HG02852 (cell line): ENCODE results near the gene NR1H3.
"Not testable (repeated sequence)": the region's sequence is repeated elsewhere in the genome, so short reads cannot be mapped to it uniquely, and the experiment has no call there.

Experiments used
- ATAC-seq: cut with Tn5 transposase; IDR thresholded peaks from one replicate; pipeline ENCODE4 v1.9.1; 2021; ENCODE audit warnings: mild to moderate bottlenecking, moderate library complexity; ENCODE audit not compliant: unreplicated experiment

Gene NR1H3

DNA sequence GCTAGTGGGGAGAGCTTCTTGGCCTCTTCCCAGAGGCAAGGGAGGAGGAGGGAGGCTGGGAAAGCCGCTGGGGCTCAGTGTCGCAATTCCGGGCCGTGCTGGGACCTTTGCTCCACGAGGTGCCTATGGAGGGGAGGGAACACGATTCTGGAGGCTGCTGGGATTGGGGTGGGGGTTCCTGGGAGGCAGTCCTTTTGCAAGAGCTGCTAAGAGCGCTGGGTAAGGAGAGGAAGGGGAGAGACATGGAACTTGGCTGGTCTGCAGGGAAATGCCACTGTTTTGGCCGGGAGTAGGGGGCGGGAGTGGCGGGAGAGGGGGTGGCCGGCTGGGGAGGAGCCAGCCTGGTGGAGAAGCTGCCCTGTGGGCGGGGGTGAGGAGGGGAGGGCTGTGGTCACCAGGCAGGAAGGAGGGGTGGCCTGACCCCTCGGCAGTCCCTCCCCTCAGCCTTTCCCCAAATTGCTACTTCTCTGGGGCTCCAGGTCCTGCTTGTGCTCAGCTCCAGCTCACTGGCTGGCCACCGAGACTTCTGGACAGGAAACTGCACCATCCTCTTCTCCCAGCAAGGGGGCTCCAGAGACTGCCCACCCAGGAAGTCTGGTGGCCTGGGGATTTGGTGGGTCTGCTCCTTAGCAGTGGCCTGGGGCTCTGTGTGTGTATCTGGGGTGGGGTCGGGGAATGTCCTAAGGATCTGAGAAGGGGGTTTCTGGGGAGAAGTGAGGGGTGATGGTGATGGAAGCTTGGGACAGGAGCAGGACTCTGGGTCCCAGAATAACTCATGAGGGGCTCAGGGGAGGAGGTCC, at the start of gene NR1H3:
Gene NR1H3, plus strand, starts transcription at position 480 of the 800 bp plus-strand sequence. CDS start 1,221 bp downstream, outside the sequence.
- no peak for ATAC-seq

DNA sequence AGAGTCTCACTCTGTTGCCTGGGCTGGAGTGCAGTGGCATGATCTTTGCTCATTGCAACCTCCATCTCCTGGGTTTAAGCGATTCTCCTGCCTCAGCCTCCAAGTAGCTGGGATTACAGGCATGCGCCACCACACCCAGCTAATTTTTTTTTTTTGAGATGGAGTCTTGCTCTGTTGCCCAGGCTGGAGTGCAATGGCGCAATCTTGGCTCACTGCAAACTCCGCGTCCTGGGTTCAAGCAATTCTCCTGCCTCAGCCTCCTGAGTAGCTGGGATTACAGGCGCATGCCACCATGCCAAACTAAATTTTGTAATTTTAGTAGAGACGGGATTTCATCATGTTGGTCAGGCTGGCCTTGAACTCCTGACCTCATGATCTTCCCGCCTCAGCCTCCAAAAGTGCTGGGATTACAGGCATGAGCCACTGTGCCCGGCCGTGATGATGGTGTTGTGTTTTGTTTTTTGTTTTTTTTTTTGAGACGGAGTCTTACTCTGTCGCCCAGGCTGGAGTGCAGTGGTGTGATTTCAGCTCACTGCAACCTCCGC, 49.7 kb upstream of the NR1H3 start:
- not testable (repeated sequence) for ATAC-seq

DNA sequence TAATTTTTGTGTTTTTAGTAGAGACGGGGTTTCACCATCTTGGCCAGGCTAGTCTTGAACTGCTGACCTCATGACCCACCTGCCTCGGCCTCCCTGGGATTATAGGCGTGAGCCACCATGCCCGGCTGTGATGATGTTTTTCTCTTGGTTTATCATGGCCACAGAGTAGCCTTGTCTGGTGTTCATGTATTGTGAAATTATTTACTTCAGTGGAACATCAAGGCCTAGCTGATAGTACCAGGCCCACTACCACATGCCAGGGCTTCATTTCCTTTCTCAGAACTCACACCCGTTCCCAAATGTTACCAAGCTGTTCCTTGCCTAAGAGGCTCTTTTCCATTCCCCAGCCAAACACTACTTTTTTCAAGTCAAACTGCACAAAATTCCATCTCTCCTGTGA, 49.2 kb upstream of the NR1H3 start:
- ATAC-seq = no peak

DNA sequence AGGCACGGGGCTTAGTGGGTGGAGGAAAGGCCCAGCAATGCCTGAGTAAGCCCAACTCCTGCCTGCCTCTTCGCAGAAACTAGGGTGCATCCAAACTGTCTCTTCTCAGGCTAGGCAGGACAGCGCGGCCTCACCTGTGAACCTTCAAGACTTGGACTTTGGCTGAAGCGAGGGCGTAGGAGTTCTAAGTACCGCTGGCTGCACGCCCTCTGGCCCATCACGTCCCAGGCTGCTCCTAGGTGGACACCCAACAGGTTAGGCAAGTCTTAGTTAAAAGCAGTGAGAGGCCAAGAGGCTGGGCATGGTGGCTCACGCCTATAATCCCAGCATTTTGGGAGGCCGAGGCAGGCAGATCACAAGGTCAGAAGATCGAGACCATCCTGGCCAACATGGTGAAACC, 44.9 kb upstream of the NR1H3 start:
- no peak for ATAC-seq

DNA sequence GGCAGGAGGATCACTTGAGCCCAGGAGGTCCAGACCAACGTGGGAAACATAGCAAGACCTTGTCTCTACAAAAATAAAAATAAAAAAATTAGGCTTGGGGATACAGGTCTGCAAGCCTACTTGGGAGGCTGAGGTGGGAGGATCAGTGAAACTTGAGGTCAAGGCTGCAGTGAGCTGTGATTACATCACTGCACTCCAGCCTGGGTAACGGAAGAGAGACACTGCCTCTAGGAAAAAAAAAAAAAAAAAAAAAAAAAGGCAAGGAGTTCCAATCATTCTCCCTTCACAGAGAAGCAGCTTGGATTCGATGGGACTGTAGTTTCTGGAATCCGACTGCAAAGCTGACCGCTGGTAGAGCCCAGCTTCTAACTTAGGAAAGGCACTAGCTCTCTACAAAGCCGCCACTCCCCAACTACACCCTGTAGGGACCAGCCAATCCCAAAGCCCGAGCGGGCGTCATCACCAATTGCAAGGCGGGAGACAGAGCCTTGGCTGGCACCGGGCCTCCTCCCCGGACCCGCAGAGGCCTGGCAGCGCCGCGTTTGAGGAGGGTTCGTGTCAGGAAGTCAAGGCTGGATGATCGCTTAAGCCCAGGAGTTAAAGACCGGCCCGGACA, 43.7 kb upstream of the NR1H3 start:
- peak; percentile 52 for ATAC-seq

DNA sequence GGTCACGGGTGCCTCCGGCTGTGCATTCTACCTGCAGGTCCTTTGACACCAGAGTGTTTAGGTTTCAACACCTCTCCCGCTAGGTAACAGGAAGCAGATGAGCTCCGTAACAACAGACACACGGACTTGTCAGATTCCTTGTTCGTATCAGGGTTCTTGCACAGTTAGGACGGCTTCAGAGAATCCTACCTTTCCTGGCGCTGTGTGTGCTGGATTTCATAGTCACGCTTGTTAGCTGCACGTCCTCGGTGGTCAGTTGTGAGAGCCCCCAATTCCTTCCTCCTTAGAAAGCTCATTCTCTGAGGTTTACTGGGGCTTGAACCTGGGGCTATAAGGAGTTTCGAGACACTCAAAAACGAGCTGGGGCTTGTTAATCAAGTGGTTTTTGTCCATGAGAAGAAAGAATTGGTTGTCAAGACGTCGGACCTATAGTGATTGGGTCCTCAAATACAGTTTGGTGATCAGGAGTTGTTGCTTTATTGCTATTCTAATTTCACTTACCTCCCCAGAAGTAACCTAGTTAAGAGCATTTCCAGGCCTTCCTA, 42.4 kb upstream of the NR1H3 start:
- ATAC-seq = no peak

DNA sequence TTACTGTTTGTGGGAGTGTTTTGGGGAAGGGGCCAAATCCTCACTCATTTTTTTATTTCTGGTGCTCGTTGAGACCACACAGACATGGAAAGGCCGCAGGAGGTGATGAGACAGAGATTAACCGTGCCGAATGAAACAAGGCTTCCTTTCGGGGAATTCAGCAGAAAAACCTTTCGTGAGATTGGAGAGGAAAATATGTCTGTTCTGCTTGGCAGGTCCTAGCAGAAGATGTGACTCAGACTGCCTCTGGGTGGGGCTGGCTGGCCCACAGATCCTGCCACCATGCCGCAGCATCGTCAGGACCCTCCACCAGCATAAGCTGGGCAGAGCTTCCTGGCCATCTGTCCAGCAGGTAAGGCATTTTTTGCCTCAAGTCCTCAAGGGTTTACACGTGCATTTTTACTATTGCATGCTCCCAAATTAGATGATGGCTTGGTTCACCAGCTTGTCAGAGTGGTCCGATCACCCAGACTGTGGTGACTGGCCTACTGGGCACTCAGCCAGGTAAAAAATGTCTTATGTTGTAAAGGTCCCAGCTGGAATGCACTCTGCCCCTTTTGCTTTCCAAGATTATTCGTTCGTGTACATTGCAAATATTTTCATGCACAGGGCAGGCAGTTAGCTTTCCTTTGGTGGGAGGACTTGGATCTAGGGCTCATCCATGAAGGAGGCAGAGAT, 41.5 kb upstream of the NR1H3 start:
- ATAC-seq = no peak

DNA sequence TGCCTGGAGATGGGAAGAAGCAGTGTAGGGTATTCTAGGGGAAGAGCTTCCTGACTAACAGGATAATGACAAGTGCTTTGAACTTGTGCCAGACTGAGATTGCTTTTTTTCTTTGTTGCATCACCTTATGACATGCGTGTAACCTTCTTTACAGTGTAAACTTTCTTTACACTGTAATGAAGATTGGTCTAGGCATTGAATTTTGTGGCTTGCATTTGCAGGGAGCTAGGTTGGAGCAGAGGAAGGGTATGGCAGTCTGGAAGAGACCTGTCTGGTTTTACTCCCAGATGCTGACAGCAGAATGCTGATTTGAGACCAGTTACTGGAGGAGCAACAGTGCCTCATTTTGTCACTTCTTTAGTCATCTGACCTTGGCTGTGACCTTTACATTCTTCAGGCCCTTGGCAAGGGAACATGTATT, 37.4 kb upstream of the NR1H3 start:
- ATAC-seq = no peak

DNA sequence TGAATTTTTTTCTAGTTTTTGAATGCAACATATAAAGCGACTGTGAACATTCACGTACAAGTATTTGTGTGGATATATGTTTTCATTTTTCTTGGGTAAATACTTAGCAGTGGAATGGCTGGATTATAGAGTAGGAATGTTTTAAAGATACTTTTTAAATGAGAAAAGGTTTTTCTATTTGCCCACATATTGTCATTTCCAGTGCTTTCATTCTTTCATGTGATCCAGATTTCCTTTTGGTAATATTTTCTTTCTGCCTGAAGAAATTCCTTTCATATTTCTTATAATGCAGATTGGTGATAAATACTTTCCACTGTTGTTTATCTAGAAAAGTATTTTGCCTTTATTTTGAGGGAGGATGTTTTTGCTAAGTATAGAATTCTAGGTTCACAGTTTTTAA, 35.1 kb upstream of the NR1H3 start:
- no peak for ATAC-seq

DNA sequence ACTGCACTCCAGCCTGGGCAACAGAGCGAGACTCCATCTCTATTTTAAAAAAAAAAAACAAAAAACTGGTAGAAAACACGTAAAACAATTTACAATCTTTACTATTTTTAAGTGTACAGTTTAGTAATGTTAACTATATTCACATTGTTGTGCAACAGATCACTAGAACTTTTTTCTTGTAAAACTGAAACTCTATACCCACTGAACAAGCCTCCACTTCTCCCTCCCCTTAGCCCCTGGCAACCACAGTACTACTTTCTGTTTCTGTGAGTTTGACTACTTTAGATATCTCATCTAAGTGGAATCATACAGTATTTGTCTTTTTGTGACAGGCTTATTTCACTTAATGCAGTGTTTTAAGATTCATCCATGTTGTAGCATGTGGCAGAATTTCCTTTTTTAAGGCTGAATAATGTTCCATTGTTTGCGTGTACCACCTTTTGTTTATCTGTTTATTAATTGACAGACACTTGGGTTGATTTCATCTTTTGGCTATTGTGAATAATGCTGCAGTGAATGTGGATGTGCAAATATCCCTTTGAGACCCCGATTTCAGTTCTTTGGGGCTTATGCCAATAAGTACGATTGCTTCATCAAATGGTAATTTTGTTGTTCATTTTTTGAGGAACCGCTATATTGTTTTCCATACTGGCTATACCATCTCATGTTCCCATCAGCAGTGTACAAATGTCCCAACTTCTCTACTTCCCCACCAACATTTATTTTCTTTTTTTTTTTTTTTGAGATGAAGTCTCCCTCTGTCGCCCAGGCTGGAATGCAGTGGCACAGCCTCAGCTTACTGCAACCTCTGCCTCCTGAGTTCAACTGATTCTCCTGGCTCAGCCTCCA, 32.0 kb upstream of the NR1H3 start:
- peak; percentile 91 for ATAC-seq

DNA sequence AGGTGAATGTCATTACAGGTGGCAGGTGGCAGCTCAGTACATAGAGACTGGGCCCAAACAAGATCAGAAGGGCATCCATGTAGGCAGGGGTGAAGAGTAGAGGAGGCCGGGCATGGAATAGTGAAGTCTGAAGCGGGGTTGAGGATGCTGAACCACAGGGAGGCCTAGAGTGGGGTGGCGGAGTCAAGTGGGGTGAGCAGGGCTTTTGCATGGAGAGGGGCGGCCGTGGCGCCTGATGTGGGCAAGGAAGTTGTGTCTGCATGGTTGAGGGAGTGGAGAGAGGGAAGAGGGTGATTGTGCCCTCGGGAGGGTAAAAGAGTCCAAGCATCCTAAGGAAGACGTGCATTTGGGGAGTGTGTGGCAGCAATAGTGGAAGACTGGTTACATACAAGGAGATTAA, 28.6 kb upstream of the NR1H3 start:
- no peak for ATAC-seq

DNA sequence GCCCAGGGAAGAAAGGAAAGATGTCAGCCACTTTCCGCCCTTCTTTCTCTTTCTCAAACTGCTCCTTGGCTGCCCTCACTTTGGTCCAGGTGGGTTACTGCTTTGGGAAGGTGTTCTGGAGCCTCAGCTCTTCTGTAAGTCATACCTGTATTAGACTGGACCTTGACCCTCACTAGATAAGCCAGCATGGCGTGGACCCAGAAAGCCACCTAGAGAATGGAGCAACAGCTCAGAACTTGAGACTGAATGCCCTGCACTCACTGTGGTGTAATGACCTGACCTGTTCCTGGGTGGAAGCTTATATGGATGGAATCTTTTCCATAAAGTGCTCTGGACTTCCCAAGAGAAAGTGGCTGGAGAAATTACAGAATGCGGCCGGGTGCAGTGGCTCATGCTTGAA, 24.7 kb upstream of the NR1H3 start:
- no peak for ATAC-seq

DNA sequence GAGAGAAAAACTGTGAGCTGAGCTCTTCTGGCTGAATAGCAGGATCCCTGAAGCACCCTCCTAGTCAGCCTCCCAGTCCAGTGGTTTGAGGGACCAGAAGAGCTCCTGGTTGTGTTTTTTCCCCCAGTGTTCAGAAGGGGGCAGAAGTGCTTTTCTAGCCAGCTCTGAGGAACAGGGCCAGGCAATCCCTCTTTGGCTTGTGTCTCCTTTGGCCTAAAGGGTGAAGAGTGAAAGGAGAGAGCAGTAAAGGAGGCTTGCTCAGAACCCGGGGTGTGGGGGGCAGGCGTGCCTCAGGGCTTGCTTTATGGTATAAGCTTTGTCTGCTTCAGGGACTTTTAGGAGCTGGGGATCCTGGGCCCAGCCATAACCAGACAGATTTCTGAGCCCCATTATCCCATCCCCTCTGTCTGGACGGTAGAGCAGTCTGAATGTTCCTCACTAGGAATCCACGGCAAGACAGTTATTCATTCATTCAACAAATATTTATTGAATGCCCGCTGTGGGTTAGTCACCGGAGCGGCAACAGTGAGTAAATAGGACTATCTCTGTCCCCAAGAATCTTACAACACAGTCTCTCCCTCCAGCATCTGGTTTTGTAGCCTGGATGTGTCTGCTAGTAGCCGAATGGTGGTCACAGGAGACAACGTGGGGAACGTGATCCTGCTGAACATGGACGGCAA, 23.7 kb upstream of the NR1H3 start:
- no peak for ATAC-seq

DNA sequence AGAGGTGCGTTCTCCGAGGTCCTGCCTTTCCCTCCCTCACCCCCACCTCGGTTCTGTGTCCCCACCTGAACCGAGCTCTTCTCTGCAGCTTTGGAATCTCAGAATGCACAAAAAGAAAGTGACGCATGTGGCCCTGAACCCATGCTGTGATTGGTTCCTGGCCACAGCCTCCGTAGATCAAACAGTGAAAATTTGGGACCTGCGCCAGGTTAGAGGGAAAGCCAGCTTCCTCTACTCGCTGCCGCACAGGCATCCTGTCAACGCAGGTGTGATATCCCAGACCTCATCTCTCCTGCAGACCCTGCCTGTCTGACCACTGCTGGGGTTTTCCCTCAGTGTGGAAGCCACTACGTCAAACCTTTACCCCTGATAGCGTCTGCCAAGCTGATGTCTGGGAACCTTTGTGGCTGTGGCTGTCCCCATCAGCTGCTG, 23.1 kb upstream of the NR1H3 start:
- ATAC-seq = no peak

DNA sequence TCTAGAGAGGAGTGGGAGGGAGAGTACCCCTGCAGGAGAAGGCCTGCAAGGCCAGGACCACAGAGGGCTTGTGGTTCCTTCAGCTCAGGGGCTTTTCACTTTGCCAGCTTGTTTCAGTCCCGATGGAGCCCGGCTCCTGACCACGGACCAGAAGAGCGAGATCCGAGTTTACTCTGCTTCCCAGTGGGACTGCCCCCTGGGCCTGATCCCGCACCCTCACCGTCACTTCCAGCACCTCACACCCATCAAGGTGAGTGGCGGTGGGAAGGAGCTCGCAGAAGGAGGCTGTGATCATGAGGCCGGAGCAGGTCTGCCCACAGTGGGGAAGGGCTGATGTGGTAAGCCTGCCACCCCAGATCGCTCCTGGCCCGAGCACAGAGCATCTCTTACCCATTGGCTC, 22.6 kb upstream of the NR1H3 start:
- no peak for ATAC-seq

DNA sequence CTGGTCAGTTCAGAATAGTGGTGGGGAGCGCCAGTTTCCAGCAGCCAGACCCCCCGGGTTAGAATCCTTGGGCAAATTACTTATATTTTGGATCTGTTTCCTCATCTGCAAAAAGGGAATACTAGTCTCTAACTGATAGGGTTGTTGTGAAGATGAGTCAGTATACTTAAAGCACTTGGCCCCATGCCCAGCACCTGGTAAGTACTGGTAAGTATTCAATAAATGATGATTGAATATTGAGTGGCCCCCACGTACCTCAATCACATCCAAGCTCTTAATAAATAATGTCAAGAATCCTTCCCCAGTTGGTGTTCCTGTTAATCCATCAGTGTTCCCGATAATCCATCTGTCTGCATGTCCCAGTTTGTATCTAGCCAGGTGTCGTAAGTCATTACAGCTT, 21.3 kb upstream of the NR1H3 start:
- ATAC-seq = no peak

DNA sequence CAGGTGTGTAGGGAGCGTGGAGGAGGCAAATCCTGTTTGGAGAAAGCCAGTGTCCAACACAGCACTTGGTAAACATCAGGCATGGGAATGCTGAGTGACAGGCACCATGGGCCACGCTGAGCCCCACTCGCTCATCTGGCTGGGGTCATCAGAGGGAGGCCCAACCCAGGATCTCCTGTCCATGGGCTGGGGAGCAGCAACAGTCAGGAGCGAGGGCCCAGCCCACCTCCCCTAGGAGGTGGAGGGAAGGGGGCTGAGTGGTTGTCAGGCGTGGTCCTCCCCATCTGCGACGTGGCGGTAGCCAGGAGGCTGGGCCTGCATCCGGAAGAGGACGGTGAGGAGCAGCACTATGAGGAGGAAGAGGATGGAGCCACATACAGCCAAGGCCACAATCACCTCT, 17.9 kb upstream of the NR1H3 start:
- ATAC-seq = no peak

DNA sequence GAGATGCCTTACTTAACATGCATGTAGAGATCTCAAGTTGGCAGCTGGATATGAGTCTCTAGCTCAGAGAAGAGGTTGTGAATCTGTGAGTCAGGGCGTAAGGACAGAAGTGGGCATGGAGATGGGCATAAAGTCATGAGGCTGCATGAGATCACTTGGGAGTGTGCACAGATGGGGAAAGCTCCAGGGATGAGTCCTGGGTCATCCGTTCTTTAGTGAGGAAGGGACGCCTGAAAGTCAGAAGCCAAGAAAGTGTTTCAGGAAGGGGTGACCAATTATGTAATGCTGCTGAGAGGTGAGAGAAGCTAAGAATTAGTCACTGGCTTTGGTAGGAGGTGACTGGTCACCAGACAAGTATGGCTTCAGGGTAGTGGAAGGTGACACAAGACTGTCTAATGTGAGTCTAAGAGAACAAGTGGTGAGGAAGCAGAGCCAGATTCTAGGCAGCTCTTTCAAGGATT, 15.9 kb upstream of the NR1H3 start:
- no peak for ATAC-seq

DNA sequence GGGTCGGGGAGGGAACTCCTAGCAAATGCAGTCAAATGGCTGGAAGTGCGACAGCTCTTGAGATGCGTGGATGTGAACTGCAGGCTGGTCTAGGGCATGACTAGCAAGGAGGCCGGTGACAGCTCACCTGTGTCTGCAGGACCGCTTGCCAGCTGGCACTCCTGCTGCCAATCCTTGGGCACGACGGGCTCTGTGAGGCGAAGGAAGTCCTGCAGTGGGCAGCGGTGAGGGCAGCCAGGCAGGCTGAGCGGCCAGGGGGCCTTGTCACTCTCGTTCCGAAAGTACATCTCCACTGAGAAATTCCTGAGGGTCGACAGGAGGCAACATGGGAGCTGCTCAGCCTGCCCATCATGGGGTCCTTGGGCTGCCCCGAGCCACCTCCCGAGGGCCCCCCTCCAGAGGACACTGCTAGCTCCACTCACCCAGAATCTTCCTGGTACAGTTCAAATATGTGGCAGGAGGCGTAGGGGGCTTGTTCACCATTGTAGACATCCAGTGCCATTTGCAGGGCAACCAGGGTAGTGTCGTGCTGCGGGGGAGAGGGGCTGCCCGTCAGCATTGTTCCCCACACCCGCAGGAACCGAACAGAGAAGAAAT, 15.1 kb upstream of the NR1H3 start:
- no peak for ATAC-seq
